NCI-H2227 (cell line): ENCODE data around the gene ADORA3.

ENCODE experiments used
- DNase-seq: peaks from one replicate; lab custom pipeline; 2025; ENCODE audit not compliant: unreplicated experiment; lab: John Stamatoyannopoulos, UW

The ADORA3 gene

DNA sequence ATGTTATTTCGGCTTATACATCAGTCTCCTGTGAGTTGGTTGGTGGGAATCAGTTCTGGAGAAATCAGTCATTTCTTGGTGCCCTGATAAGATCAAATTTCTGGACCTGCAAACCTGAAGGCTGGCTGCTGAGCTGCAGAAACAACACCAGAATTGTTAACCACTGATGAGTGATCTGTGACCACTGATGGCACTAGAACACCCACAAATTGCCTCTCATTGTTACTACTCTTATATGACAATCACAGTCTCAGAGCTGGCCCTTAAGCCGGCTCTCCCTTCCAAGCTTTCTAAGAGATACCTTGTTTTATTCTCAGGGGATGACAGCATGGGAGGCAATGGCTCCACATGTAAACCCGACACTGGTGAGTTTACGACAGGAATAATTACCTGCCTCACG, 27.7 kb downstream of the ADORA3 start:
- DNase-seq, result no peak

DNA sequence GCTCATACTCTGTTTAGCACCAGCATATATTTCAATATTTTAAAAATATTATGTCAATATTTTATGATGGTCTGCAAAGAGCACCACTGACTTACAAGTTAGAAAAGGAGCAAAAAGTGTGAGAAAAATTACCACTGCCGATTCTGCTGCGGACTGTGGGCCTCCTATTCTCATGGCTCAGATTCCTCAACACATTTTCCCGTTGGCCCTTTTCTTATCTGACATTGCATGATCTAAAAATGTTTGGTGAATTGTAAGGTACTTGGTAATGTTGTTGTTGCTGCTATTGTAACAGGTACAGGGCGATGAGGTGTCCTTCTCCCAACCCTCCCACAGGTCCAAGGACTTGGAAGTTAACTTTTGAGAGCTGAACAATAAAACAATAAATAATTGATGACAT, 28.9 kb downstream of the ADORA3 start:
- DNase-seq, result no peak

DNA sequence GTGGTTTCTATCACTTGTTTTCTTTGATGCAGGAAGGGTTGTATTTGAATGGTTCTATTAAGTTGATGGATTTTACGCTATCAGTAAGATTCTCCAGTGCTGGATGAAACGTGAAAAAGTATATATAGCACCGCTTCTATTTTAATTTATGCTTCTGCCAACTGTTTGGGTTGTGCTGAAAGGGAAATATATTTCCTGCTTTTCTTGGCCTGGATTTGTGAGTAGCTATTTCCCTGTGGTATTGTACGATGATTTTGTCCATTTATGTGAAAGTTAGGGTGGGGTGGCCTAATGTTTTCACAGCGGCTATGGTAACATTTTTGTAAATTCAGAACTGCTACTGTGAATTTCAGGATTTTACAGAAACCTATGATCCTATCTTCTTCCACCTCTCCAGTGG, 29.3 kb downstream of the ADORA3 start:
- DNase-seq, result no peak

DNA sequence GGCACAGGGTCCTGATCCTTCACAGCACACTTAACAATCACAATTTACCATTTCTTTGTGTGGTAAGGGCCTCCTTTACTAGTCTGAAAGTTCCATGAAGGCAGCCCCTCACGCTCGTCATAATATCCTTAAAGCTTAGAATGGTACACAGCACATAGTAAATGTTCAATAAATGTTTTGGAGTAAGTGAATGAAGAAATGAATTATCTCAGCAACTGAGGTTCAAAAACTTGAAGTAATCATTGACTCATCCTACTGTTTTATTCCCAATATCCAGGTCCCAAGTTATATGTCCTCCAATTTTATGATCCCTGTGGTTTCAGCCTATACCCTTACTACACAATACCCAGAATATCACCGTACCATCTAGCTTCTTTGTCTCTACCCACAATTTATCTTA, 31.9 kb downstream of the ADORA3 start:
- DNase-seq, result no peak

DNA sequence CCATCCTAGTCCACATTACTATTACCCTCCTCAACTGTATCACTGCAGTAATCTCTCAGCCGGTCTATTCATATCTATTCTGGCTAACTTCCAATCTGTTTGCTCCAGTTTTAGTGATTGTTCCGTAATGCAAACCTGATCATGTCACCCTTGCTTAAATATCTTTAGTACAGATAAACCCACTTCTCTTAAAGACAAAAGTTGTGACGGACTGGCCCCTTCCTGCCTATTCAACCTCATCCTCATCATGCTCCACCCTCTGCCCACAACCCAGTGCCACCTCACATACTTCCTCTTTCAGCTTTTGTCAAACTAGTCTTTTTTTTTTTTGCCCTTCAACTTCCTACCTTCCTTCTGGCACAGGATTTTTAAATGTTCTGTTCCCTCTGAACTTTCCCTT, 32.4 kb downstream of the ADORA3 start:
- DNase-seq, result no peak

DNA sequence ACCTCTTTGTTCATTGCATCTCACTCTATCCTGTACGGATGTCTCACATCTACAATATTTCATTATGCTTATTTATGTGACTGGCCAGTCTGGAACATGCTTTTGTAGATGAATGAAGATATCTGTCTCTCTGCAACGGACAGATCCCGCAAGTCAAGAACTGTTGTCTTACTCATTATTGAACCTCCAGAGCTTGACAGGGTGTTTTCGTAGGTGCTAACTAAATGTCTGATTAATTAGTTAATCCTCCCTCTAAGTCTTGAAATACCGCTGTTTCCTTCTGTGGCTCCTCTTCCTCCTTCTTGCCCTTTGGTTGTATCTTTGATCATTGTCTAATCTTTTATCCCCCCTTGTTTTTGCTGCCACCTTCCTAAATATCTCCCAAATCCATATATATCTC, 32.8 kb downstream of the ADORA3 start:
- DNase-seq, result no peak

DNA sequence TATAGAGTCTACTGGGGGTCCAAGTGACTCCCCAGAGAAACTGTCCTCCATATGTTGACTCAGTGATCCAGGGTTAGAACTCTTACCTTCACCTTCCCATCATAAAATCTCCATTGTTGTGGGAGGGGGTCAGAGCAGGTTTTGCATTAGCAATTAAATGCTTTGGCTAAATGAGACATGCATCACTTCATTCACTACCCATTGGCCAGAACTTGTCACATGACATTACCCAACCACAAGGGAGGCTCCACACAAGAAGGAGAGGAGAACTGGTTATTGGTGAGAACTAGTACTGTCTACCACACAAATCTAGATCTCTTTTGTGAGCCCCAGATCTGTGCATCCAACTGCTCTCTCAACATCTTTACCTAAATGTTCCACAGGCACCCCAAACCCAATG, 33.9 kb downstream of the ADORA3 start:
- no peak for DNase-seq

DNA sequence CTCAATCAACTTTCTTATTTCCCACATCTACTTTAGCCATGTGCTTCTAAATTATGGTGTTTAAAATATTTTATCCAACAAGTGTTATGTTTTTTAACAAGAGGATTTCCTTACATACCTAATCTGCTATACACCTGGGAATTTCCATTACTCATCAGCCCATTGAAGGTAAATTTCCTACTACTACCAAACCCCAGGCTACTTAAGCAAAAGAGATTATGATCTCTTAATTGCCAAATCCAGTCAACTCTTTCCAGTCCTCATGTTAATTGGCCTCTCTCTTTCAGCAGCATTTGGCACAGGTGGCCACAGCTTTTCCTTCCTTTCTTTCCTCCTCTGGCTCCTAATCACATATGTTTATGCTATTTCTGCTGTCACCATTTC, 34.7 kb downstream of the ADORA3 start:
- DNase-seq, result no peak

DNA sequence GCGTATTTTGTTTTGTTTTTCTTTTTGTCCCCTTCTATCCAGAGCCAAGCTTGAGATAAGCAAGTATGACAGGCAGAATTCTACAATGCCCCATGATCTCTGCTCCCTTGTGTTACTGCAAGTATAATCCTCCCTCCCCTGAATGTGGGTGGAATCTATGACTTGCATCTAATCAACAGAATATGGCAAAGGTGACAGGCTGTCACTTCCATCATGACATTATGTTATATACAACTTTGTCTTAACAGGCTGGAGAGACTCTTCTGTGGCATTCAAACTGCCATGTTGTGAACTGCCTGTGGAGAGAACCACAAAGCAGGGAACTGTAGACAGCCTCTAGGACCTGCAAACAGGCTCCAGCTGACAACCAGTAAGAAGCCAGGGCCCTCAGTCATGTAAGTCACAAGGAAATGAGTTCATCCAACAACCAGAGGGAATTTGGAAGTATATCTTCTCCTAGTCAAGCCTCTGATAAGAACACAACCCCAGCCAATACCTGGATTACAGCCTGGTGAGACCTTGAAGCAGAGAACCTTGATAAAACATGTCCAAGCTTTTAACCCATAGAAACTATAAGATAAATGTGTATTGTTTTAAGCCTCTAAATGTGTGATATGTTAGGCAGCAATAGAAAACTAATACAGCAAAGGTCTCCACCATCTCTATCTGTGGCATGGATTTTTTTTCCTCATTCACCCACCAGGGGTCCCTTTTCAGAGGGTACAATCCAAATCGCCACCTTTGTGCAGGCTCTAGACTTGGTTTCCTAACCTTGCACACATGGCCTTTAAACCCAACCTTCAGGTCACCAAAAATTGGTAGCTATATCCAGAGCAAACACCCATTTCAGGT, 35.3 kb downstream of the ADORA3 start:
- DNase-seq, result no peak

DNA sequence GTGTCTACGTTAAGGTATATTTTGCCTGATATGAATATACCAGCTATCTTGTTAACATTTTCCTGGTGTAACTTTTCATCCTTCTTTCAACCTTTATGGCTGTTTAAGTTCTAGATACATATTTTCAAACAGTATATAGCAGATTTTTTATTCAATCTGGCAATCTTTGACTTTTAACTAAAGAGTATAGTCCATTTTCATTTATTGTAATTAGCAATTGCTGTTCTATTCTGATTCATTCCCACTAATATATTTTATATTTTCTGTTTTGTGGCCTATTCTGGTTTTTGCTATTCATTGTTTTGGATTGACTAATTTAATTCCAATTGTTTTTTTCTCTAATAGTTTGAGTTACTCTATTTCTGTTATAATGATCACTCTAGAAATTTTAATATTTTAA, 37.0 kb downstream of the ADORA3 start:
- no peak for DNase-seq

DNA sequence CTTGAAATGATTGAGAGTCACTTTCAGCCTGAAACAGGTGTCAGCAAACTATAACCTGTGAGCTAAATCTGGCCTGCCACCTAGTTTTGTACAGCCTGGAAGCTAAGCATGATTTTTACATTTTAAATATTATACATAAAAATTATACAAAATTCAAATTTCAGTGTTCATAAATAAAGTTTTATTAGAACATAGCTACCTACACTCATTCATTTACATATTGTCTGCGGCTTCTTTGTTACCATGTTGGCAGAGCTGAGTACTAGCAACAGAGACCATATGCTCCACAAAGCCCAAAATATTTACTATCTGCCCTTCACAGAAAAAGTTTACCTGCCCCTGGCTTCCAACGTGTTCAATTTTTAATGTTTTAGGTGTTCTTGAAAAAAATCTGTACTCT, 37.7 kb downstream of the ADORA3 start:
- DNase-seq, result no peak

DNA sequence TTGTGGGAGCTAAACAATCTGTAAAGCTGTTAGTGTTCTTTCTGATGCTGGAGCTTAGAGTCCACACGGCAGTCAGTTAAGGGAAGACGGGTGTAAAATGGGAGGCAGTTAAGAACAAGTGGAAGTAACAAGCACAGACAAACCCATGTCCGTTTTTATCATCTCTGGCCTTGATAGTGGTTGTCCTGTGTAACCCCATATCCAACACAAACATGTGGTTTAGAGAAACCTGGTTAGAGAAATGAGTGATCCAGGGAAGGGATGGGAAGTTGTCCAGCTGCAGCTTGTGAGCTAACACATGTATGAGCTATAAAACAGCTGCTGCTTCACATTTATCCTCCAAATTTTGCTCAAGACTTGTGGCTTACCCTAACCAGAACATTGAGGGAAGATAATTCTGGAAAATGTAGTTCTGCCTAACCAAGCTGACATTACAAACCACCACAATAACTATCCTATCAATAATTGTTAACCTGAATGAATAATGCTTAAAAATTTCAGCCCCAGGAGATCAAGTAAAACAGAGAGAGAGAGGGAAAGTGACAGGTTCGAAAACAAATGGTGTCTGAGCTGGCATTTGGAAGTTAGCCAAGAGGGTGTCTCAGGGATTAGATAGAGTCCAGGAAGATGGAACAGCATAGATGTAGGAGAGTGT, 40.3 kb downstream of the ADORA3 start:
- no peak for DNase-seq

DNA sequence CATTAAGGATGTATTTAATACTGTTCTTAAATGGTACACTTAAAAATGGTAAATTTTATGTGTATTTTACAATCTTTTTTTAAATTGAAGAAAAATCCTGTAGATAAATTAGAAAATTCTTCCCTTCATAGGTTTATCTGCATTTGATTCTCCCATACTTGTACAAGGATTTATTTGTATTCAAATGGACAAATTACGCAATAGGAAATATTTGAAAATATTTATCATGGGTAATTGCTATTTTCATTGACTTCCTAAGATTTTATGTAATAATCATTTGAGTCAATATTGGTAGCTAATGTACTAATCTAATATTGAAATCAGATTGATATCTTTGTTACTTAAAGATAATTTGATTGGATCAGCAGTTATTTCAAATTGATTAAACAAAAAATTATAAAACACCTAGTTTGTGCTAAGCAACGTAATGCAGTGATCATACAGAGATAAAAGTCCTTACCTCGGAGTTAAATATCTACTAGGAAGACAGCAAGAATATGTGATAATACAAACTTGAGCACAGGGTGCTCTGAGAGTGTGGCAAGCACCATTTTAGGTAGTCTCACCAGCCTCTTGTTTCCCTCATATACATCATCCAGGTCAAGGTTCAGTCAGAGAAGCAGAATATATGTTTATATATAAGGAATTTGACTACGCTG, 40.9 kb downstream of the ADORA3 start:
- DNase-seq, result no peak

DNA sequence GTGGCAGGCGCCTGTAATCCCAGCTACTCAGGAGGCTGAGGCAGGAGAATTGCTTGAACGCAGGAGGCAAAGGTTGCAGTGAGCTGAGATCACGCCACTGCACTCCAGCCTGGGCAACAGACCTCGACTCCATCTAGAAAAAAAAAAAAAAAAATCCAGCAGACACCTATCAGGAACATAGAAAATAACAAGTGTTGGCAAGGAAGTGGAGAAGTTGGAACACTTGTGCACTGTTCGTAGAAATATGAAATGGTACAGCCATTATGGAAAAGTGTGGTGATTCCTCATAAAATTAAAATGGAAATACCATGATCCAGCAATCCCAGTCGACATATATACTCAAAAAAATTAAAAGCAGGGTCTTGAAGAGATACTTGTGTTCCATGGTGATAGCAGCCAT, 41.7 kb downstream of the ADORA3 start:
- no peak for DNase-seq

DNA sequence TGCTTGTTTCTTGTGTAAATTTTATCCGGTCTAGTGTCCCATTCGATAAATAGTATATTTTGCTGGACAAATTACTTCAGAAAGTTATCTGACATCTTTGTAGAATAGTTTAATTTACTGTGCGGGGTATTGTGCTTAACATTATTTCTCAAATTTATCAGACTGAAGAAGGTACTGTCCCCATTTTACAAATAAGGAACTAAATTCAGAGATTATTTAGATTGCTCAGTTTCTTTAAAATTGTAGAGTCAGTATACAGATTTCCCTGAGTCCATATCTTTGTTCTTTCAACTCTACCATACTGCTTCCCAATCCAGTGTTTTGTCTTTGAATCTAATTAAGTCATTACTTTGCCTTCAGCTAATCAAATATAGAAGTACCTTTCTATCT, 47.8 kb downstream of the ADORA3 start:
- DNase-seq, result no peak

DNA sequence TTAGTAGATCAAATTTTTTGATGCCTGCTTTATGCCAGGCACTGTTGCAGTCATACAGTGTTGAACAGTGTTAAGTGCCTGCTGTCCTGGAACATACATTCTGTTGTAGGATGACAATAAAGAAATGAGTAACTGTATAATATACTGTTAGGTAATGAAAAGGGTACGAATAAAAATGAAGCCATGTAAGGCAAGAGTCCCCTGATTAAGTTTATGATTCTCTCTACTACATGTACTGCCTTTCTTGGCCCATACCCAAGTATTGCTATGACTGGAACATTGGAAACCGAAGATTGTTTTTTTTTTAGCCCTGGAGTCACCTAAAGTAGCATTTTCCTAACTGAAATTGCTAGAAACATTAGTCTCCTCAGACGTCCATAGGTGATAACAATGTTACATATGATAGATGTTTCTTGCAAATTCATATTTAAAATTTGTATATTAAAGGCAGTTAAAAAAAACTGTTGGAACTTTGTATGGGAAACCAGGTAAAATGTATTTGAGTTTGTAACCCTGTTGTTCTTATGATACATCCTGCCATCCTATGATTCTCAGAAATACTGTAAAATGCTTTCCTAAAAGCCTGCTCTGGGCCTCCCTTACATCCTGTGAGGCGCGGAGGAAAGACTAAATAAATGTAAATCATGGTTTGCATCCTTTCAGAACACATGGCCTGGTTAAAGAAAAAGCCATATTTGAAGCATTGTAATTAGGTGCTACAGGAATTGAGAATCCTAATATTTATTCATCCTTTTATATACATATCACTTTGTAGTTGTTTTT, 48.4 kb downstream of the ADORA3 start:
- DNase-seq, result no peak

DNA sequence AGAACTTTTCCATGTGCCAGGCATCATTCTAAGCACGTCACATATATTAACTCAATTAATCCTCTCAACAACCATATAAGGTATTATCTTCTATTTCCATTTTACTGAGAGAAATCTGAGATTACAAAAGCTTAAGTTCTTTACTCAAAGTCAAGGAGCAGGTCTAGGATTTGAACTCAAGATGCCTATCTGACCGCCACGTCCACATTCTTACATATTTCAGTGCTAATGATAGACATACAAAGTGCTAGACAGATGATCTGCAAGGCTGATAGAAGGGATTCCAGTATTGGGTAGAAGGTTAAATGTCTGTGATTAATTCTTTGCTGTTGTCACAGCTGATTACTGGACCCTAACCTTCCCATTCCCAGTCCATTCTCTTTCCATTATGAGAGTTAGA, 49.7 kb downstream of the ADORA3 start:
- no peak for DNase-seq

DNA sequence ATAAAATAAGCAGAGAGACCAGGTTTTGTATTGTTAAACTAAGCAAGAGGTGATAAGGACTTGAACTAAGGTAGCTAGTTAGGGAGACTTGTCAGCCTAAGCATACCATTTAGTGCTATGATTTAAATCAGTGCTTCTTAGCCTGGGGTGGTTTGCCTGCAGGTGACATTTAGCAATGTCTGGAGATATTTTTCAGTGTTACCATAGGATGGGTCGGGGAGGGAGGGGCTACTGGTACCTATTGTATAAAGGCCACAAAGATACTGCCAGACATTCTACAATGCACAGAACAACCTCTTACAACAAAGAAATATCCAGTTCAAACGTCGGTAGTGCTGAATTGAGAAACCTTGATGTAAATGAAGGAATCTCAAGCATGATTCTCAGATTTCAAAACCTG, 50.9 kb downstream of the ADORA3 start:
- no peak for DNase-seq

DNA sequence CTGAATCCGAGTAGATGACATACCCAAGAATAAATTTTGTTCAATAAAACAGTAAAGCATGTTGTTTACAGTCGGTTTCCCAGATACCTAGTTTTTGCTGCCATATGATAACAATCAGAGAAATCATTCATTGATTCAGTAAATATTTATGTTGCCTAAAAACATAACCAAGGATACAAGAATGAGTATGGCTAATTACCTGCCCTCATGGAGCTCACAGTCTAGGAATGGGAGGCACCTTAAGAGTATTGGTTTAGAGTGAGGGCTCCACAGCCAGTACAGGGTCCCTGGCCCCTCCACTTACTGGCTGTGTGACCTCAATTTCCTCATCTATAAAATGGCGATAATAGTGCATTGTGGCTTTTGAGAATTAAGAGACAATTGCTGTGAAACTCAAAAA, 53.2 kb downstream of the ADORA3 start:
- no peak for DNase-seq

DNA sequence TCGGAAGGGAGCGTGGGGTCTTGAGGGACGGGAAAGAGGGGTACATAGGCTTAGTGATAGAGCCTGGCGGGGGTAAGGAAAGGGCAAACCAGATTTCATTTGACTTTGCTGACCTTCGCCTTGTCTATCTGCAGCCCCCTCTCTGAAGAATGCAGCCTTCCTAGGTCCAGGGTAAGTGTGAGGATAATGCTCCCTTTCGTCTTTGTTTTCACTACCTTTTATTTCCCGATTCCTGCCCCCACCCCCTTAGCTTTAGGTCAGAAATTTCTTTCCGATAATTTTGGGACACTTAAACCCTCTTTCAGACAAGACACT, 53.8 kb downstream of the ADORA3 start:
- DNase-seq, result no peak
